EH (cell line): ENCODE measurements around the gene BMPR2.

Experiments
- DNase-seq: peaks from one replicate; pipeline ENCODE4 v3.0.0-alpha.2; 2015; ENCODE audit warnings: low read depth

BMPR2 gene

GRCh38 chr2:202599911-202600310 lies 223.8 kb downstream of the BMPR2 start:
- DNase-seq = no peak

- DNase-seq = no peak
Measured at GRCh38 chr2:202604699-202605098, 228.6 kb downstream of the BMPR2 start.

GRCh38 chr2:202605174-202605573 lies 229.0 kb downstream of the BMPR2 start:
- no peak for DNase-seq

- no peak for DNase-seq
Measured at GRCh38 chr2:202608142-202608852, 232.2 kb downstream of the BMPR2 start.

GRCh38 chr2:202609381-202610145 lies 233.4 kb downstream of the BMPR2 start:
- peak; percentile 22 for DNase-seq

GRCh38 chr2:202610380-202610779 lies 234.3 kb downstream of the BMPR2 start:
- DNase-seq = peak; percentile 40

- no peak for DNase-seq
Measured at GRCh38 chr2:202612145-202612544, 236.0 kb downstream of the BMPR2 start.

GRCh38 chr2:202613479-202613878 lies 237.4 kb downstream of the BMPR2 start:
- no peak for DNase-seq
